HG03378 (cell line): ENCODE data around the gene CCDC12.

Source experiments
- ATAC-seq: cut with Tn5 transposase; IDR thresholded peaks from one replicate; pipeline ENCODE4 v1.9.1; 2021; ENCODE audit warnings: mild to moderate bottlenecking, moderate library complexity; ENCODE audit not compliant: unreplicated experiment

CCDC12 gene

DNA sequence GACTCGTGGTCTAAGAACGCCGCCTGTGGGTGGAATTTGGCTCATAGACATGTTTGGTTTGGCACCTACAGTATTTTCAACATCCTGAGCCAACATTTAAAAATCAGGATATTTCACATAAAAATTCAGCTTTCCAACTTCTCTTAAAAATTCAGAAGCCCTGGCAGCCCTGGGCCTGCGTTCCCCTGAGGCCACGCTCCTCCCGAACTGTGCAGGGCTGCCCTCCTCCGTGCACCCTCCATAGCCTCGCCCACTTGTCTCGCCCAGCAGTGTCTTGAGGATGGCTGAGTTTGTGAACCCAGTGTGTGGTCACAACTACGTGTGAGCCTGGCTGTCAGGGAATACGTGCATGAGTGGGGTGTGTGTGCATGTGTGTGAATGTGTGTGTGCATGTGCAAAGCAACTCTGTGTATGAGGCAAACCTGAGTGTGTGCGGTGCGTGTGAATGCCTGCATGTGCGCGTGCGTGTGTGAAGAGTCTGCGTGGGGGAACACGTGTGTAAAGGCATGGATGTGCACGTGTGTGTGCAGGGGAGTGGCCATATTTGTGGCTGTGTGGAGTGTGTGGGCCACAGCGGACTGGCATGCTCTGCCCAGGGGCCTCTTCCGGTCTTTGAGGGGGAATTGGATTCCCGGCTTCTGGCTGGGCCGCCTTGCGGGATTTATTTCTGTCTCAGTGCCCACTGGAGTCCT lies 68.1 kb downstream of the CCDC12 start:
- ATAC-seq = no peak

DNA sequence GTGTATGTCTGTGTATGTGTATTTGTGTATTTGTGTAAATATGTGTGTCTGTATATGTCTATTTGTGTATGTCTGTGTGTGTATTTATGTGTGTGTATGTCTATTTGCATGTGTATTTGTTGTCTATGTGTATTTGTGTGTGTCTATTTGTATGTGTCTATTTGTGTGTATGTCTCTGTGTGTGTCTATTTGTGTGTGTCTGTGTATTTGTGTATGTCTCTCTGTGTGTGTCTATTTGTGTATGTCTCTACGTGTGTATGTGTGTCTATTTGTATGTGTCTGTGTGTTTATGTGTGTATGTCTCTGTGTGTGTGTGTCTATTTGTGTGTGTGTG lies 68.6 kb downstream of the CCDC12 start:
- ATAC-seq = no peak

GRCh38 chr3:46907271-46907670 lies 69.3 kb downstream of the CCDC12 start:
- ATAC-seq = no peak

GRCh38 chr3:46906471-46907058 lies 70.0 kb downstream of the CCDC12 start:
- no peak for ATAC-seq

DNA sequence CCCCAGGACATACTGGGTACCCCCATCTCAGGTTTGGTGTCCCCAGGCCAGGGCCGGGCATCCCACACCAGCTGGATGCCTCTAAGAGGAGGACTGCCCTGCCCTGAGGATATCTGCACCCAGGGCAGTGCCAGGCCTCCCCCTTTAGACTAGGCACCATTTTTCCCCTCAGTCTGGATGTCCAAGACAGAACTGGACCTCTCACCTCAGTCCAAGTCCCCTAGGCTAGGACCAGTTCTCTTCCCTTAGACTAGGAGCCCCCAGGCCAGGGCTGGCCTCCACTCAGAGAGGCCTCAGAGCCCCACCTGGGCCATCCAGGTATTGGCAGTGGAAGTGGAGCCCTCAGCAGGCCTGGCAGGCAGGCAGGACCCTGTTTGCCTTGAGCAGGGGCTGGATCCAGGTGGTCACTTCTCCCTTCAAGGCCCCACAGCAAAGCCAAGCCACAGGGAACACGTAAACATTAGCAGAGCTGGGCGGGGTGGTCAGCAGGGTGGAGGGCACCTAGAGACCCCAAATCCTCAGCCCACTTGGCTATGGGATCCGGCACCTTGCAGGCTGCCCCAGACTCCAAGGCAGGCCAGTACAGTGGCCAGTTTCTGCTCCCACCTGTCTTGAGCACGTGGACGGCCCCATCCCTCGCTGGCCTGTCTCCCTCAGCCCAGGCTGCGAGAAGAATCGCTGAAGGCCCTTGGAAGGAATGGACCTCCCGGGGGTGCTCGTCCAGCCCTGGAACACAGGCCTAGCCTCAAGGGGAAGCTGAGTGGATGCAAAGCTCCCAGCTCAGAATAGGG lies 70.7 kb downstream of the CCDC12 start:
- no peak for ATAC-seq

- ATAC-seq = no peak
These were observed 71.4 kb downstream of the CCDC12 start for GRCh38 chr3:46905213-46905560.

DNA sequence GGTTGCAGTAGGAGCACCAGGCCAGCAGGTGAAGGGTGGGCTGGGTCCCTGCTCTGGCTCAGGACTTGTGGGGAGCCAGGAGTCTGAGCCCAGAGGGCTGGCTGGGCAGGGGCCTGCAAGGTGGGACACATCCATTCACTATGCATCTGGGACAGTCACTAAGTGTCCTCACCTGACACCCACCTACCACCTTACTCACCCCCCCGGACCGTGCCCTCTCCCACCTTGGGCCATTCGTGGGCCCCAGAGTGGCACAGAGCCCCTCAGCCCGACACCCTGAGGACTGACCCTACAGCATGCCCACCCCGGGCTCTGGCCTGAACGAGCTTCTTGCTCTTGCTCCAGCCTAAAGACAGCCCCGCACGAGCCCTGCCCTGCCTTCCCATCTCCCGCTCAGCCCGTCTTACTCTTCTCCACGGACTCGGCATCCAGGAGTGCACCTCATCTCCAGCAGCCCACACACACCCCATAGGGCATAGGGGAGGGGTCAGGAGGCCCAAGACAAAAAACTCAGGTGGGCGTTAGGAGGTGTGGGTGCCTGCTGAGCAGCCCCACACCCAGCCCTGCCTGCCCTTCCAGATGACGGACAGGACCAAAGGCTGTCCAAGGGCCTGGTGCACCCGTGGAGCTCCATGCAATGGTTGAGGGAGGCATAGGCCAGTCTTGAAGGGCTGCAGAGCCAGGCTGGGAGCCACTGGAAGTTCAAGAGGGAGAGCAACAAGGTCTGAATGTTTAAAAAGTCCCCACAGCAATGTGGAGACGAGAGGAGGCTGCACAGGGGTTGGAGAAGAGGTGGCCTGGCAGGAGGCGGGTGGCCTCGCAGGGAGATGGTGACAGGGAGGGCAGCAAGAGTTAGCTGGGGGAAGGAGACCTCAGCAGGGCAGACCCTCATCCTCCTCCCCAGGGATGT lies 72.0 kb downstream of the CCDC12 start:
- ATAC-seq = no peak

GRCh38 chr3:46903341-46904302 lies 72.9 kb downstream of the CCDC12 start:
- ATAC-seq = no peak

DNA sequence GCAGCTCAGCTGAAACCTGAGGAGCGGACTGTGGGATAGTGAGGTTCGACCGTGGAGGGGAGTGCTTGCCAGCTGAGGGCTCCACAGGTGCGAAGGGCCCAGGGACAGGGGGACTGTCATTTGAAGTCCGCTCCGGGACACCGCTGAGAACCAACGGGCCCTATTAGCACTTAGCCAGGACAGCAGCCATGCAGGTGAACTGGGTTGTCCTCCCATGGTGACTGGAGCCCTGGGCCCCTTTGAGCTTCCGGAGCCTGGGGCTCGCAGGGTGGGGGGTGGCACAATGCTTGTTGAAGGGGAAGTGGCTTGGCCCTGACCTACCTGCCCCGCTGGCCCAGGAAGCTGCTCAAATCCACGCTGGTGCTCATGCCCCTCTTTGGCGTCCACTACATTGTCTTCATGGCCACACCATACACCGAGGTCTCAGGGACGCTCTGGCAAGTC lies 74.3 kb downstream of the CCDC12 start:
- no peak for ATAC-seq

GRCh38 chr3:46901591-46902187 lies 74.9 kb downstream of the CCDC12 start:
- no peak for ATAC-seq

DNA sequence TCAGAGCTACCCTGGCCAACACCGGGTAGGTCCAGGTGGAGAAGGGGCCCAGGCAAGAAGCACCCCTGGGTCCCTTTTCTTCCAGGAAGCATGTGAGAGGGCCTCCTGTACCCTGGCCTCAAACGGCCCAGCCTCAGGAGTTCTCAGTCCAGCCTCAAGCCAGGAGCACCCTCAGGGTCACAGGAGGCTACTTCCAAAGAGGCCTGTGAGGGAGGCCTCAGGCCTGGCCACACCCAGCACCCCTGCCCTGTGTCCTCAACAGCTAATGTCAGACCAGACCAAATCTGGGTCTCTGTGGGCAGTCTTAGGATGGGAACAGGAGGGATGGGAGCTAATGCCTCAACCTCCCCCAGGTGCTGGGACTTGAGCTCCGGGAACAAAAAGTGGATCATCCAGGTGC lies 75.5 kb downstream of the CCDC12 start:
- ATAC-seq = no peak

GRCh38 chr3:46900356-46900755 lies 76.2 kb downstream of the CCDC12 start:
- ATAC-seq = no peak

DNA sequence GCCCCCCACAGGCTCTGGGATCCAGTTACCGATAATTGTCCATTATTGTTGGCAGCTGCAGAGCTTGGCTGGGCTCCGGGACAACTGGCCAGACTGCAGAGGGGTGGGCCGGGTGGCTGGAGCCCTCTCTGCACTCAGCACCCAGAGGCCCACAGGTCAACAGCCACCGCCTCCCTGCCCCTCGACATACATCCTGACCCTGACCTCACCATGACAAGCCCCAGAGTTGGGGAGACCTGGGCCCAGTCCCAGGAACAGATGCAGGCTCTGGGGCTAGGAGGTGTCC lies 76.6 kb downstream of the CCDC12 start:
- ATAC-seq = no peak

- ATAC-seq = no peak
These were observed 77.2 kb downstream of the CCDC12 start for GRCh38 chr3:46899151-46900006.

- ATAC-seq = no peak
These were observed 78.0 kb downstream of the CCDC12 start for GRCh38 chr3:46898321-46899150.

DNA sequence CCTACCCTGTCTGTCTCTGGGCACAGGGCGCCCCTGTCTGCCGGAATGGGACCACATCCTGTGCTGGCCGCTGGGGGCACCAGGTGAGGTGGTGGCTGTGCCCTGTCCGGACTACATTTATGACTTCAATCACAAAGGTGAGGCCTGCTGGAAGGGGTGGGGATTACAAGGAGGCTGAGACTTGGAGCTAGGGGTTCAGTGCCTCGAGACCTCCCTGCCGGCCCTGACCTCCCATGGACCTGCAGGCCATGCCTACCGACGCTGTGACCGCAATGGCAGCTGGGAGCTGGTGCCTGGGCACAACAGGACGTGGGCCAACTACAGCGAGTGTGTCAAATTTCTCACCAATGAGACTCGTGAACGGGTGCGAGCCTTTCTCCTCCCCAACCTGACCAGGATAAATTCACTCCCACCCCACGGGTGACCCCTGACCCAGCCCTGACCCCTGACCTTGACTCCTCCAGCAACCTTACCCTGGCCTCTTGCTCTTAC lies 78.7 kb downstream of the CCDC12 start:
- no peak for ATAC-seq

GRCh38 chr3:46897031-46897430 lies 79.5 kb downstream of the CCDC12 start:
- no peak for ATAC-seq

DNA sequence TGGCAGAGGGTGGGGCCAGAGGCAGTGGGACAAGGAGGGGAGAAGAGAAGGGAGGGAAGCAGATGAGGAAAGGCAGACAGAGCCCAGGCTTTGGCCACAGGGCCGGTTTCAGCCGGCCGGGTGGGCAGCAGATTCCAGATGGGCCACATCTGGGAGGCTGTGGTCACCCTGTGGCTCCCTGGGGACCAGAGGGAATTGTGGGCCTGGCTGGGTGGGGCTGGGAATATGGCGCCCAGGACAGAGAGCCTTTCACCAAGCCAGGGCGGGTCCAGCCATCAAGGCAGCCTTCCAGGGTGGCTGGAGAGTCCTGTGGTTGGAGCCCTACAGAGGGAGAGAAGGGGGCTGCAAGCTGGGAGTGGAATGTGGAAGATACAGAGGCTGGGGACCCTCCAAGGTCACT lies 80.2 kb downstream of the CCDC12 start:
- ATAC-seq = no peak
